ENCODE results near the gene TPD52L2.

DNA sequence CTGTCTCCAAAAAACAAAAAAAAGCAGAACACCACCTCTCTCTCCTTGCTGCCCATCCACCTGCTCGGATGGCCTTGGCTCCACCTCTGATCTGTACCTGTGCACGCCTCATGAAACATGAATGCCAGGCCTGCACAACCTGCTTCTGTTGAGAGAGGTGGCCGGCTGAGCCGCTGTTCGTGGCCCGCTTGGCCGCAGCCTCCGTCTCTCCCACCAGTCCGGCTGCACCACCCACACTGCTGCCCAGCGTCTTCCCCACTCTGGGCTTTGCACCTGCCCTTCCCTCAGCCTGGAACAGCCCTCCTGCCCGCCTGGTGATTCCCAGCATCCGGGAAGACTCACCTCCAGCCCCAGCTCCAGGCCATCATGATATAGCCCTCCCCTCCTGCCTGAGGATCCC, 21.8 kb upstream of the TPD52L2 start:
- TF ChIP-seq CTCF (IDR thresholded peaks at IDR 0.05) (no peak), ZFX (IDR thresholded peaks at IDR 0.05; ENCODE audit: borderline replicate concordance) (no peak)
